IMR-90 (cell line): ENCODE measurements around the gene AMACR. TPM values are rescaled to one million over a fixed set of nuclear protein-coding genes. Genes with fewer than 3 reads are reported as not detected.
"Not testable (repeated sequence)": the region's sequence is repeated elsewhere in the genome, so short reads cannot be mapped to it uniquely, and the experiment has no call there.

Experiments used
- ATAC-seq: fragments of 200-7000 bp; cut with Tn5 transposase; 2 replicates; pipeline ENCODE4 v1.9.1; 2020; ENCODE audit warnings: low read depth, mild to moderate bottlenecking, moderate library complexity
- BruUV-seq: library from RNA; stranded (reverse); fragments of 400-500 nt; replicated peaks from 2 replicates; lab custom pipeline; 2021; lab: Mats Ljungman, UMichigan
- CTCF ChIA-PET: fragments of 300-600 bp; formaldehyde crosslinking; extraction: SDS; loops from one replicate; lab custom pipeline; 2021; ENCODE audit warnings: antibody characterized with exemption; lab: Yijun Ruan, JAX
- POLR2A ChIA-PET: fragments of 300-600 bp; sonication (Branson Sonifier 250); formaldehyde crosslinking; loops from one replicate; lab custom pipeline; 2022; ENCODE audit warnings: antibody characterized with exemption; ENCODE audit not compliant: unreplicated experiment; lab: Charles Lee
- DNase-seq: peaks from one replicate; pipeline ENCODE4 v3.0.0; 2013
- H2AFZ ChIP-seq: replicated peaks from 2 replicates; pipeline ENCODE3; 2013; ENCODE audit warnings: low read length, mild to moderate bottlenecking; ENCODE audit not compliant: poor library complexity
- H2AK5ac ChIP-seq: 2 replicates; pipeline ENCODE4 v1.6.1; 2013; ENCODE audit warnings: low read depth, low read length, inconsistent platforms
- H2AK9ac ChIP-seq: replicated peaks from 2 replicates; pipeline ENCODE3; 2013; ENCODE audit warnings: mild to moderate bottlenecking, low read depth, low read length, moderate library complexity; ENCODE audit not compliant: poor library complexity
- H2BK120ac ChIP-seq: 2 replicates; pipeline ENCODE4 v1.6.1; 2013; ENCODE audit warnings: low read depth, low read length, inconsistent platforms
- H2BK15ac ChIP-seq: 3 replicates; pipeline ENCODE4 v1.6.1; 2013; ENCODE audit warnings: low read depth, low read length, inconsistent platforms
- H2BK20ac ChIP-seq: 2 replicates; pipeline ENCODE4 v1.6.1; 2013; ENCODE audit warnings: low read depth, mild to moderate bottlenecking, inconsistent platforms, low read length, moderate library complexity
- H2BK5ac ChIP-seq: 2 replicates; pipeline ENCODE4 v1.6.1; 2013; ENCODE audit warnings: mild to moderate bottlenecking, low read depth, low read length, inconsistent platforms; ENCODE audit not compliant: poor library complexity, severe bottlenecking
- H3K14ac ChIP-seq: replicated peaks from 2 replicates; pipeline ENCODE4 v1.6.1; 2013; ENCODE audit warnings: low read depth, low read length, inconsistent platforms
- H3K18ac ChIP-seq: 2 replicates; pipeline ENCODE4 v1.6.1; 2013; ENCODE audit warnings: low read depth, low read length, control low read depth
- H3K23ac ChIP-seq: 2 replicates; pipeline ENCODE4 v1.6.1; 2013; ENCODE audit warnings: low read depth, low read length, inconsistent platforms
- H3K27ac ChIP-seq: 2 replicates; pipeline ENCODE4 v1.5.1; 2013; ENCODE audit warnings: mild to moderate bottlenecking, control low read depth, low read length; ENCODE audit not compliant: insufficient read depth
- H3K27me3 ChIP-seq: 2 replicates; pipeline ENCODE4 v1.6.1; 2013; ENCODE audit warnings: low read length; ENCODE audit not compliant: control insufficient read depth, insufficient read depth
- H3K36me3 ChIP-seq: 2 replicates; pipeline ENCODE4 v1.6.1; 2013; ENCODE audit warnings: low read length, mixed read lengths; ENCODE audit not compliant: control insufficient read depth, insufficient read depth
- H3K4ac ChIP-seq: 2 replicates; pipeline ENCODE4 v1.6.1; 2013; ENCODE audit warnings: low read depth, low read length, inconsistent platforms
- H3K4me1 ChIP-seq: 2 replicates; pipeline ENCODE4 v1.6.1; 2013; ENCODE audit warnings: low read length, mixed read lengths; ENCODE audit not compliant: control insufficient read depth, insufficient read depth
- H3K4me2 ChIP-seq: 2 replicates; pipeline ENCODE4 v1.6.1; 2013; ENCODE audit warnings: low read depth, mild to moderate bottlenecking, control low read depth, low read length, moderate library complexity
- H3K4me3 ChIP-seq: 2 replicates; pipeline ENCODE4 v1.5.1; 2013; ENCODE audit warnings: low read depth, mild to moderate bottlenecking, control low read depth, low read length, moderate library complexity; ENCODE audit not compliant: insufficient read depth
- H3K56ac ChIP-seq: 2 replicates; pipeline ENCODE4 v1.6.1; 2013; ENCODE audit warnings: low read length, inconsistent platforms; ENCODE audit not compliant: insufficient read depth; ENCODE audit errors: extremely low read depth
- H3K79me1 ChIP-seq, 2 experiments: 2 replicates each; pipeline ENCODE4 v1.6.1; 2013; ENCODE audit warnings: low read length in 2 of 2, inconsistent platforms in 1 of 2, low read depth in 1 of 2
- H3K9ac ChIP-seq: 2 replicates; pipeline ENCODE4 v1.6.1; 2013; ENCODE audit warnings: low read depth, low read length, control low read depth
- H3K9me1 ChIP-seq: 2 replicates; pipeline ENCODE4 v1.6.1; 2013; ENCODE audit warnings: low read length, inconsistent platforms; ENCODE audit not compliant: insufficient read depth
- H3K9me3 ChIP-seq: 2 replicates; pipeline ENCODE4 v1.6.1; 2013; ENCODE audit warnings: low read length; ENCODE audit not compliant: control insufficient read depth, insufficient read depth
- H4K20me1 ChIP-seq: 2 replicates; pipeline ENCODE4 v1.6.1; 2013; ENCODE audit warnings: low read length, inconsistent platforms; ENCODE audit not compliant: insufficient read depth
- H4K5ac ChIP-seq: 2 replicates; pipeline ENCODE4 v1.6.1; 2013; ENCODE audit warnings: mild to moderate bottlenecking, low read depth, low read length, control low read depth
- H4K8ac ChIP-seq, 2 experiments: 2 replicates each; pipeline ENCODE4 v1.6.1; 2013; ENCODE audit warnings: low read depth in 2 of 2, low read length in 2 of 2, control low read depth in 1 of 2, inconsistent platforms in 1 of 2
- H4K91ac ChIP-seq: 2 replicates; pipeline ENCODE4 v1.6.1; 2013; ENCODE audit warnings: low read depth, low read length, inconsistent platforms; ENCODE audit not compliant: insufficient read depth
- MAFK ChIP-seq: IDR thresholded peaks from 2 replicates; pipeline ENCODE4 v1.6.1; 2012; ENCODE audit warnings: low read depth, low read length, improper control_type of control experiment
- MXI1 ChIP-seq: IDR thresholded peaks from 2 replicates; pipeline ENCODE4 v1.6.1; 2012; ENCODE audit warnings: low read depth, mild to moderate bottlenecking, low read length, moderate library complexity, borderline replicate concordance
- WGBS, 2 experiments: methylation state at CpG; one replicate each; pipeline versions ENCODE4 v1.1.5 to v1.1.7; 2013; ENCODE audit warnings: missing lambda C conversion rate in 2 of 2; ENCODE audit not compliant: insufficient read length in 1 of 2; ENCODE audit errors: extremely low coverage in 2 of 2; 5-methylcytosine and 5-hydroxymethylcytosine counted together
- dilution Hi-C: fragments of 300-500 bp; cut with HindIII; formaldehyde crosslinking; loops from one replicate; pipeline ENCODE4 v1.14.3; 2018; ENCODE audit warnings: low sequenced_read_pairs; ENCODE audit not compliant: unreplicated experiment
- in situ Hi-C: fragments of 300-500 bp; cut with MboI; formaldehyde crosslinking; loops from 3 replicates; pipeline ENCODE4 v1.14.3; 2019; ENCODE audit warnings: low sequenced_read_pairs, inconsistent platforms, mixed read lengths
- intact Hi-C: fragments of 100-400 bp; cut with micrococcal nuclease; formaldehyde crosslinking; loops from 2 replicates; pipeline ENCODE4 v1.10.0; 2022
- polyA plus RNA-seq, 3 experiments: library from polyadenylated mRNA; depleted of rRNA; stranded (reverse); fragments of >200 nt; gene quantifications; 2 replicates each; pipeline ENCODE4 v1.2.3, GENCODE V29; 2012; ENCODE audit warnings: low replicate concordance in 1 of 3
- total RNA-seq: library from RNA; depleted of rRNA; stranded (reverse); fragments of >200 nt; gene quantifications from 2 replicates; pipeline ENCODE4 v1.2.3, GENCODE V29; 2012

The AMACR gene
- total and polyA plus RNA-seq, 2 of the 4 experiments (the other 2 are of a cell fraction) = 8.2 to 12.9 TPM

GRCh38 chr5:34031117-34031516 is 23.3 kb upstream of the AMACR start:
- dilution Hi-C loops (no loop called here), intact Hi-C loops (no loop called here), in situ Hi-C loops (no loop called here)
- Histone ChIP-seq H2BK20ac (no peak overlapping the region), H3K36me3 (no peaks in the 10 kb centered on the region), H3K14ac (no peak overlapping the region), H2AFZ (no peak overlapping the region), H3K23ac (no peak overlapping the region), H3K4ac (no peak overlapping the region), H2BK15ac (no peak overlapping the region), H2AK5ac (no peak overlapping the region), H4K91ac (no peak overlapping the region), H3K56ac (no peak overlapping the region), H3K27me3 (no peaks in the 10 kb centered on the region), H3K18ac (no peak overlapping the region), H4K8ac (no peak overlapping the region), H3K27ac (no peak overlapping the region), H3K4me3 (no peak overlapping the region), H2BK5ac (no peak overlapping the region), H4K20me1 (no peaks in the 10 kb centered on the region), H3K4me1 (no peaks in the 10 kb centered on the region), H3K79me1 (no peaks in the 10 kb centered on the region), H3K9me1 (no peaks in the 10 kb centered on the region; the same call in 1 of the 2 replicates), H2BK120ac (no peak overlapping the region), H3K9me3 (no peaks in the 10 kb centered on the region), H4K5ac (no peak overlapping the region), H2AK9ac (no peak overlapping the region), H3K4me2 (no peak overlapping the region), H3K9ac (no peak overlapping the region)
- BruUV-seq = no TSS peak
- POLR2A ChIA-PET = no interaction called here
- CTCF ChIA-PET = no interaction called here
- no CpG with 5 or more reads among the region's 2 CpGs for WGBS, 2 experiments
- no peak for ATAC-seq
- TF ChIP-seq MAFK = peak; percentile 52
- TF ChIP-seq MXI1 = no peak
- no peak for DNase-seq

GRCh38 chr5:34030585-34030984 is 22.7 kb upstream of the AMACR start:
- no CpG with 5 or more reads among the region's 2 CpGs for WGBS, 2 experiments
- H3K4me1 ChIP-seq, H2BK15ac ChIP-seq, H3K23ac ChIP-seq, H3K36me3 ChIP-seq, H3K4me2 ChIP-seq, H2BK120ac ChIP-seq, in situ Hi-C loops, H4K8ac ChIP-seq, H2AK9ac ChIP-seq, H3K27me3 ChIP-seq, H3K9ac ChIP-seq, H2BK20ac ChIP-seq, BruUV-seq, ATAC-seq, H2AK5ac ChIP-seq, H3K79me1 ChIP-seq, DNase-seq, H3K18ac ChIP-seq, H3K27ac ChIP-seq, H3K14ac ChIP-seq, H3K4ac ChIP-seq, dilution Hi-C loops, H3K56ac ChIP-seq, H2AFZ ChIP-seq, CTCF ChIA-PET, H3K4me3 ChIP-seq, H3K9me3 ChIP-seq, H2BK5ac ChIP-seq, H4K91ac ChIP-seq, H4K5ac ChIP-seq, H3K9me1 ChIP-seq, POLR2A ChIA-PET, H4K20me1 ChIP-seq, intact Hi-C loops: not testable (repeated sequence)
